A549 (cell line): ENCODE measurements around the gene HK1. TPM values are rescaled to one million over a fixed set of nuclear protein-coding genes. Genes with fewer than 3 reads are reported as not detected.

ENCODE experiments used
- ATAC-seq, 2 experiments: fragments of 200-7000 bp in 1 of 2; fragments of >200 bp in 1 of 2; cut with Nextera tagmentation in 1 of 2; cut with Tn5 transposase in 1 of 2; 3 replicates each; pipeline versions ENCODE4 v1.8.0 to v1.9.1; 2018 to 2020; ENCODE audit warnings: mild to moderate bottlenecking in 1 of 2, moderate library complexity in 1 of 2
- CTCF ChIA-PET: fragments of 300-600 bp; sonication (Branson Sonifier 250); formaldehyde crosslinking; extraction: SDS; loops from one replicate; lab custom pipeline; 2021; ENCODE audit warnings: antibody characterized with exemption, inconsistent platforms; lab: Yijun Ruan, JAX
- POLR2A ChIA-PET: fragments of 350-600 bp; formaldehyde crosslinking; extraction: SDS; loops from one replicate; lab custom pipeline; 2021; ENCODE audit warnings: antibody characterized with exemption, inconsistent platforms; lab: Yijun Ruan, JAX
- DNase-seq, 2 experiments: peaks; one replicate each; pipeline versions ENCODE4 v3.0.0 to v3.0.0-alpha.2; 2011 to 2016; ENCODE audit warnings: low read depth in 1 of 2, low spot score in 1 of 2
- FAIRE-seq: peaks from 2 replicates; lab custom pipeline; 2011; peaks lifted over from hg19 to GRCh38; lab: Jason Lieb, UNC
- H3K27ac ChIP-seq, 2 experiments: fragments of >200 bp; sonication (Bioruptor Twin); formaldehyde crosslinking; 3 replicates each; pipeline ENCODE4 v1.5.1; 2016 to 2017
- H3K4me1 ChIP-seq: fragments of >200 bp; sonication (Bioruptor Twin); formaldehyde crosslinking; 3 replicates; pipeline ENCODE4 v1.6.1; 2016
- H3K4me2 ChIP-seq: fragments of >200 bp; sonication (Bioruptor Twin); formaldehyde crosslinking; 3 replicates; pipeline ENCODE4 v1.6.1; 2016
- H3K4me3 ChIP-seq: fragments of >200 bp; sonication (Bioruptor Twin); formaldehyde crosslinking; 3 replicates; pipeline ENCODE4 v1.5.1; 2016
- H3K9me3 ChIP-seq: fragments of >200 bp; sonication (Bioruptor Twin); formaldehyde crosslinking; 3 replicates; pipeline ENCODE4 v1.6.1; 2016
- CBX2 ChIP-seq: fragments of 200-600 bp; sonication (generic); IDR thresholded peaks from 2 replicates; pipeline ENCODE4 v1.6.1; 2016; ENCODE audit warnings: low read depth, mild to moderate bottlenecking, borderline replicate concordance
- CEBPB ChIP-seq, 2 experiments: fragments of >200 bp in 1 of 2; sonication (Bioruptor Twin) in 1 of 2; formaldehyde crosslinking in 1 of 2; IDR thresholded peaks; 2 replicates each; pipeline ENCODE4 v1.6.1; 2012 to 2016
- CHD4 ChIP-seq: fragments of 200-600 bp; sonication (generic); IDR thresholded peaks from 2 replicates; pipeline ENCODE4 v1.6.1; 2016; ENCODE audit warnings: antibody characterized with exemption, mild to moderate bottlenecking, borderline replicate concordance
- EHMT2 ChIP-seq: fragments of 200-600 bp; sonication (generic); IDR thresholded peaks from 2 replicates; pipeline ENCODE4 v1.6.1; 2016; ENCODE audit warnings: antibody characterized with exemption, low read depth, mild to moderate bottlenecking, moderate library complexity
- EP300 ChIP-seq, 2 experiments: fragments of >200 bp; sonication (Bioruptor Twin); formaldehyde crosslinking; IDR thresholded peaks; 2 replicates in 1 of 2; 3 replicates in 1 of 2; pipeline ENCODE4 v1.6.1; 2016 to 2017
- FOSB ChIP-seq: fragments of 250-450 bp; sonication (Bioruptor Pico); IDR thresholded peaks from 2 replicates; pipeline ENCODE4 v1.5.0; 2020; ENCODE audit warnings: mild to moderate bottlenecking, moderate library complexity
- GATA3 ChIP-seq: IDR thresholded peaks from 2 replicates; pipeline ENCODE4 v1.6.1; 2012; ENCODE audit warnings: borderline replicate concordance
- HOXA7 ChIP-seq: fragments of 250-450 bp; sonication (Bioruptor Pico); IDR thresholded peaks from 2 replicates; pipeline ENCODE4 v1.5.0; 2020; ENCODE audit warnings: mild to moderate bottlenecking, moderate library complexity
- HOXB13 ChIP-seq: fragments of 250-450 bp; sonication (Bioruptor Pico); IDR thresholded peaks from 2 replicates; pipeline ENCODE4 v1.5.0; 2020; ENCODE audit warnings: low read depth, mild to moderate bottlenecking, moderate library complexity
- HOXB5 ChIP-seq: fragments of 250-450 bp; sonication (Bioruptor Pico); IDR thresholded peaks from 2 replicates; pipeline ENCODE4 v1.5.0; 2020; ENCODE audit warnings: mild to moderate bottlenecking, moderate library complexity
- KDM1A ChIP-seq: fragments of 200-600 bp; sonication (generic); IDR thresholded peaks from 2 replicates; pipeline ENCODE4 v1.6.1; 2016; ENCODE audit warnings: low read depth, mild to moderate bottlenecking
- MAFK ChIP-seq: fragments of 450-650 bp; IDR thresholded peaks from 2 replicates; pipeline ENCODE4 v1.6.1; 2014; ENCODE audit not compliant: partially characterized antibody
- MAZ ChIP-seq: fragments of 150-350 bp; IDR thresholded peaks from 2 replicates; pipeline ENCODE4 v1.6.1; 2014; ENCODE audit warnings: antibody characterized with exemption, low read depth, low read length, borderline replicate concordance
- MYC ChIP-seq: IDR thresholded peaks from 2 replicates; pipeline ENCODE4 v1.6.1; 2012; ENCODE audit warnings: mild to moderate bottlenecking, inconsistent platforms, low read length, improper control_type of control experiment, borderline replicate concordance
- NPAS2 ChIP-seq: fragments of 250-450 bp; sonication (Bioruptor Pico); IDR thresholded peaks from 2 replicates; pipeline ENCODE4 v1.8.0; 2022; ENCODE audit warnings: mild to moderate bottlenecking, moderate library complexity, borderline replicate concordance
- NR3C1 ChIP-seq: fragments of >200 bp; sonication (Bioruptor Twin); formaldehyde crosslinking; IDR thresholded peaks from 3 replicates; pipeline ENCODE4 v1.6.1; 2017
- PHF8 ChIP-seq: fragments of 200-600 bp; sonication (generic); IDR thresholded peaks from 2 replicates; pipeline ENCODE4 v1.6.1; 2016; ENCODE audit warnings: low read depth, mild to moderate bottlenecking, antibody characterized with exemption, moderate library complexity, borderline replicate concordance
- POLR2AphosphoS2 ChIP-seq: conservative IDR thresholded peaks from 2 replicates; pipeline ENCODE4 v1.6.1; 2012; ENCODE audit warnings: low read length, improper control_type of control experiment, inconsistent platforms
- RAD21 ChIP-seq, 2 experiments: fragments of >200 bp in 1 of 2; sonication (Bioruptor Twin) in 1 of 2; formaldehyde crosslinking in 1 of 2; IDR thresholded peaks in 1 of 2; conservative IDR thresholded peaks in 1 of 2; 2 replicates in 1 of 2; 3 replicates in 1 of 2; pipeline ENCODE4 v1.6.1; 2012 to 2018; ENCODE audit warnings: inconsistent platforms in 1 of 2
- SMC3 ChIP-seq: fragments of >200 bp; sonication (Bioruptor Twin); formaldehyde crosslinking; IDR thresholded peaks from 3 replicates; pipeline ENCODE4 v1.6.1; 2018; ENCODE audit warnings: inconsistent platforms
- SREBF2 ChIP-seq: fragments of 450-650 bp; IDR thresholded peaks from 2 replicates; pipeline ENCODE4 v1.6.1; 2014; ENCODE audit warnings: mild to moderate bottlenecking, moderate library complexity
- ZC3H11A ChIP-seq: fragments of 450-650 bp; IDR thresholded peaks from 2 replicates; pipeline ENCODE4 v1.6.1; 2014; ENCODE audit warnings: antibody characterized with exemption, mild to moderate bottlenecking
- ZFP36 ChIP-seq: fragments of 450-650 bp; IDR thresholded peaks from 2 replicates; pipeline ENCODE4 v1.6.1; 2014; ENCODE audit warnings: borderline replicate concordance; ENCODE audit not compliant: partially characterized antibody
- ZNF302 ChIP-seq: fragments of 250-450 bp; sonication (Bioruptor Pico); IDR thresholded peaks from 2 replicates; pipeline ENCODE4 v1.9.0; 2021; ENCODE audit warnings: inconsistent platforms, mild to moderate bottlenecking, moderate library complexity
- WGBS: methylation state at CpG from one replicate; pipeline ENCODE4 v1.1.6; 2017; ENCODE audit errors: missing lambda C conversion rate; 5-methylcytosine and 5-hydroxymethylcytosine counted together
- polyA plus RNA-seq, 4 experiments: library from polyadenylated mRNA; depleted of rRNA in 3 of 4; stranded (reverse); fragments of >200 nt; fragmentation: RNase III in 1 of 4; extraction: RNeasy Plus Mini Kit Qiagen cat#74134 plus additional on column Dnase treatment in 1 of 4; gene quantifications; 2 replicates in 3 of 4; 3 replicates in 1 of 4; pipeline ENCODE4 v1.2.3, GENCODE V29; 2011 to 2017
- TF ChIP-seq, protein P1 (sequence below): fragments of 450-650 bp; IDR thresholded peaks from 2 replicates; pipeline ENCODE4 v1.6.1; 2014; ENCODE audit warnings: antibody characterized with exemption
- TF ChIP-seq, protein P2 (sequence below): IDR thresholded peaks from 2 replicates; pipeline ENCODE4 v1.6.1; 2012
- TF ChIP-seq, protein P3 (sequence below): fragments of 200-600 bp; sonication (generic); IDR thresholded peaks from 2 replicates; pipeline ENCODE4 v1.6.1; 2016; ENCODE audit warnings: antibody characterized with exemption, mild to moderate bottlenecking, moderate library complexity
- TF ChIP-seq, protein P4 (sequence below): fragments of >200 bp; sonication (Bioruptor Twin); formaldehyde crosslinking; IDR thresholded peaks from 3 replicates; pipeline ENCODE4 v1.6.1; 2016
- TF ChIP-seq, protein P5 (sequence below): fragments of 250-450 bp; sonication (Bioruptor Pico); IDR thresholded peaks from 2 replicates; pipeline ENCODE4 v1.5.0; 2020; ENCODE audit warnings: low read depth, mild to moderate bottlenecking, moderate library complexity
- TF ChIP-seq, protein P6 (sequence below): fragments of >200 bp; sonication (Bioruptor Twin); formaldehyde crosslinking; IDR thresholded peaks from 2 replicates; pipeline ENCODE4 v1.6.1; 2016
- TF ChIP-seq, protein P7 (sequence below): fragments of 250-450 bp; sonication (Bioruptor Pico); IDR thresholded peaks from 2 replicates; pipeline ENCODE4 v1.5.0; 2021; ENCODE audit warnings: mild to moderate bottlenecking, moderate library complexity, borderline replicate concordance

HK1 gene
- polyA plus RNA-seq, 2 of the 4 experiments (the other 2 are of a cell fraction), result 17.3 to 58.9 TPM

DNA sequence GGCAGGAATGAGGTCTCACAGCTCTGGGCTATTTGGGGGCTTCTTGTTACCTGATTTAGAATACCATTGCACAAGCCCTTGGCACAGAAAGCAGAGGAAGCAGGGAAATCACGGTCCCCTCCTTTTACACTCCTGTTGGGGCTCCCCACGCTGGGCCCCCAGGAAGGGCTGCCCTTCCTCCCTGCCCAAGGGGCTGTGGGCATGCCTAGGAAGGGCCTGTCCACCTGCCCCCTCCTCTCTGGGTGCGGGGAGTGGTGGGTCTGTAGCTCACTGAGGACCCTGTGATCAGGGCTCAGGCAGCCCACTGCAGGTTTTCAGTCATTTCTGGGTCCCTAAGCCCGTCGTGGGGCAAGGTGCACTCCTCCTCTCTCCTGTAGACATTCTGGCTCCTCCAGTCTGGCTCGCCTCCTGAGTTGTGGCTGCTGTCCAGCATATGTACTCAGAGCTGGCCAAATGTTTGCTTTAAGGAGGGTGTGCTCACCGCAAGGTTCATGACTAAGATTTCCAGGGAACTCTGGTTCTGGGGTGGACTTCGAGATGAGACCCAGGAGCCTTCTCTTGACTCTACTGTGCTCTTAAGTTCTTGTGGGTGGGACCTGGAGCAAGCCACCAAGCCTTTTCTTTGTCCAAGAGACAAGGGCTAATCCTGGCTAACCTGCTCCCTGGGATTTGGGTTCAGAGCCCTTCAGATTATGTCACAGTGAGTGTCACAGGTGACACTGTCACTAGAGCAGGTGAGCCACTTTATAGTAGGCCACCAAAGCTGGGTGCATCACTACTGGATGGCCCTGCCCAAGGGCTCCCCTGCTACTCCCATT is 82.4 kb downstream of the HK1 start:
- peak overlapping the region; percentile 84 to 85 for H3K27ac ChIP-seq
- H3K9me3 ChIP-seq, result no peaks in the 10 kb centered on the region
- peaks cover 51% of the 10 kb centered on the region for H3K4me1 ChIP-seq
- peak; percentile 83 to 94 for DNase-seq
- H3K4me3 ChIP-seq, result no peak overlapping the region
- peak; percentile 96 to 97 for ATAC-seq
- H3K4me2 ChIP-seq, result peak overlapping the region; percentile 66
- no peak for FAIRE-seq
- ChIA-PET CTCF (interaction anchor here (1.3 to 1.9 kb wide), 2 partner anchors 12 to 34 kb away, joined by 3 to 5 read pairs; no protein-coding TSS in a partner anchor), POLR2A (no interaction called here)
- 3% methylated on average over 8 of the region's 8 CpGs for WGBS
- TF ChIP-seq ZC3H11A, result no peak
- TF ChIP-seq HOXB5, result no peak
- TF ChIP-seq EP300 (IDR thresholded peaks at IDR 0.05), result no peak; a peak in 1 of 5 replicates
- TF ChIP-seq GATA3, result peak; percentile 24; the same call in 1 of the 2 replicates
- TF ChIP-seq HOXB13 (CRISPR knock-in tag), result no peak
- no peak for TF ChIP-seq MAZ
- TF ChIP-seq CEBPB (IDR thresholded peaks at IDR 0.05), result no peak
- TF ChIP-seq POLR2AphosphoS2, result no peak
- TF ChIP-seq FOSB, result no peak
- TF ChIP-seq SREBF2, result no peak
- TF ChIP-seq PHF8, result no peak
- TF ChIP-seq, protein P1, sequence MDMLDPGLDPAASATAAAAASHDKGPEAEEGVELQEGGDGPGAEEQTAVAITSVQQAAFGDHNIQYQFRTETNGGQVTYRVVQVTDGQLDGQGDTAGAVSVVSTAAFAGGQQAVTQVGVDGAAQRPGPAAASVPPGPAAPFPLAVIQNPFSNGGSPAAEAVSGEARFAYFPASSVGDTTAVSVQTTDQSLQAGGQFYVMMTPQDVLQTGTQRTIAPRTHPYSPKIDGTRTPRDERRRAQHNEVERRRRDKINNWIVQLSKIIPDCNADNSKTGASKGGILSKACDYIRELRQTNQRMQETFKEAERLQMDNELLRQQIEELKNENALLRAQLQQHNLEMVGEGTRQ, result no peak
- TF ChIP-seq, protein P2, sequence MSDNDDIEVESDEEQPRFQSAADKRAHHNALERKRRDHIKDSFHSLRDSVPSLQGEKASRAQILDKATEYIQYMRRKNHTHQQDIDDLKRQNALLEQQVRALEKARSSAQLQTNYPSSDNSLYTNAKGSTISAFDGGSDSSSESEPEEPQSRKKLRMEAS, result peak; percentile 65
- TF ChIP-seq KDM1A, result no peak
- no peak for TF ChIP-seq MYC
- no peak for TF ChIP-seq MAFK
- no peak for TF ChIP-seq NR3C1
- no peak for TF ChIP-seq ZNF302 (CRISPR knock-in tag)
- TF ChIP-seq, protein P3, sequence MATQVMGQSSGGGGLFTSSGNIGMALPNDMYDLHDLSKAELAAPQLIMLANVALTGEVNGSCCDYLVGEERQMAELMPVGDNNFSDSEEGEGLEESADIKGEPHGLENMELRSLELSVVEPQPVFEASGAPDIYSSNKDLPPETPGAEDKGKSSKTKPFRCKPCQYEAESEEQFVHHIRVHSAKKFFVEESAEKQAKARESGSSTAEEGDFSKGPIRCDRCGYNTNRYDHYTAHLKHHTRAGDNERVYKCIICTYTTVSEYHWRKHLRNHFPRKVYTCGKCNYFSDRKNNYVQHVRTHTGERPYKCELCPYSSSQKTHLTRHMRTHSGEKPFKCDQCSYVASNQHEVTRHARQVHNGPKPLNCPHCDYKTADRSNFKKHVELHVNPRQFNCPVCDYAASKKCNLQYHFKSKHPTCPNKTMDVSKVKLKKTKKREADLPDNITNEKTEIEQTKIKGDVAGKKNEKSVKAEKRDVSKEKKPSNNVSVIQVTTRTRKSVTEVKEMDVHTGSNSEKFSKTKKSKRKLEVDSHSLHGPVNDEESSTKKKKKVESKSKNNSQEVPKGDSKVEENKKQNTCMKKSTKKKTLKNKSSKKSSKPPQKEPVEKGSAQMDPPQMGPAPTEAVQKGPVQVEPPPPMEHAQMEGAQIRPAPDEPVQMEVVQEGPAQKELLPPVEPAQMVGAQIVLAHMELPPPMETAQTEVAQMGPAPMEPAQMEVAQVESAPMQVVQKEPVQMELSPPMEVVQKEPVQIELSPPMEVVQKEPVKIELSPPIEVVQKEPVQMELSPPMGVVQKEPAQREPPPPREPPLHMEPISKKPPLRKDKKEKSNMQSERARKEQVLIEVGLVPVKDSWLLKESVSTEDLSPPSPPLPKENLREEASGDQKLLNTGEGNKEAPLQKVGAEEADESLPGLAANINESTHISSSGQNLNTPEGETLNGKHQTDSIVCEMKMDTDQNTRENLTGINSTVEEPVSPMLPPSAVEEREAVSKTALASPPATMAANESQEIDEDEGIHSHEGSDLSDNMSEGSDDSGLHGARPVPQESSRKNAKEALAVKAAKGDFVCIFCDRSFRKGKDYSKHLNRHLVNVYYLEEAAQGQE, result peak; percentile 79
- no peak for TF ChIP-seq EHMT2
- TF ChIP-seq HOXA7 (CRISPR knock-in tag), result no peak
- TF ChIP-seq CBX2, result no peak
- TF ChIP-seq, protein P4, sequence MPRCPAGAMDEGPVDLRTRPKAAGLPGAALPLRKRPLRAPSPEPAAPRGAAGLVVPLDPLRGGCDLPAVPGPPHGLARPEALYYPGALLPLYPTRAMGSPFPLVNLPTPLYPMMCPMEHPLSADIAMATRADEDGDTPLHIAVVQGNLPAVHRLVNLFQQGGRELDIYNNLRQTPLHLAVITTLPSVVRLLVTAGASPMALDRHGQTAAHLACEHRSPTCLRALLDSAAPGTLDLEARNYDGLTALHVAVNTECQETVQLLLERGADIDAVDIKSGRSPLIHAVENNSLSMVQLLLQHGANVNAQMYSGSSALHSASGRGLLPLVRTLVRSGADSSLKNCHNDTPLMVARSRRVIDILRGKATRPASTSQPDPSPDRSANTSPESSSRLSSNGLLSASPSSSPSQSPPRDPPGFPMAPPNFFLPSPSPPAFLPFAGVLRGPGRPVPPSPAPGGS, result no peak
- TF ChIP-seq SMC3, result 0 out of 3 replicates have a peak, but pooled peaks have one; percentile 5
- TF ChIP-seq RAD21 (conservative IDR thresholded peaks at IDR 0.05 in 1 of 2, IDR thresholded peaks at IDR 0.05 in 1 of 2), result no peak; a peak in 1 of 5 replicates
- TF ChIP-seq, protein P5, sequence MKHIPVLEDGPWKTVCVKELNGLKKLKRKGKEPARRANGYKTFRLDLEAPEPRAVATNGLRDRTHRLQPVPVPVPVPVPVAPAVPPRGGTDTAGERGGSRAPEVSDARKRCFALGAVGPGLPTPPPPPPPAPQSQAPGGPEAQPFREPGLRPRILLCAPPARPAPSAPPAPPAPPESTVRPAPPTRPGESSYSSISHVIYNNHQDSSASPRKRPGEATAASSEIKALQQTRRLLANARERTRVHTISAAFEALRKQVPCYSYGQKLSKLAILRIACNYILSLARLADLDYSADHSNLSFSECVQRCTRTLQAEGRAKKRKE (CRISPR knock-in tag), result no peak
- TF ChIP-seq NPAS2 (CRISPR knock-in tag), result no peak
- TF ChIP-seq, protein P6, sequence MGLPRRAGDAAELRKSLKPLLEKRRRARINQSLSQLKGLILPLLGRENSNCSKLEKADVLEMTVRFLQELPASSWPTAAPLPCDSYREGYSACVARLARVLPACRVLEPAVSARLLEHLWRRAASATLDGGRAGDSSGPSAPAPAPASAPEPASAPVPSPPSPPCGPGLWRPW, result no peak
- no peak for TF ChIP-seq CHD4
- no peak for TF ChIP-seq ZFP36
- TF ChIP-seq, protein P7, sequence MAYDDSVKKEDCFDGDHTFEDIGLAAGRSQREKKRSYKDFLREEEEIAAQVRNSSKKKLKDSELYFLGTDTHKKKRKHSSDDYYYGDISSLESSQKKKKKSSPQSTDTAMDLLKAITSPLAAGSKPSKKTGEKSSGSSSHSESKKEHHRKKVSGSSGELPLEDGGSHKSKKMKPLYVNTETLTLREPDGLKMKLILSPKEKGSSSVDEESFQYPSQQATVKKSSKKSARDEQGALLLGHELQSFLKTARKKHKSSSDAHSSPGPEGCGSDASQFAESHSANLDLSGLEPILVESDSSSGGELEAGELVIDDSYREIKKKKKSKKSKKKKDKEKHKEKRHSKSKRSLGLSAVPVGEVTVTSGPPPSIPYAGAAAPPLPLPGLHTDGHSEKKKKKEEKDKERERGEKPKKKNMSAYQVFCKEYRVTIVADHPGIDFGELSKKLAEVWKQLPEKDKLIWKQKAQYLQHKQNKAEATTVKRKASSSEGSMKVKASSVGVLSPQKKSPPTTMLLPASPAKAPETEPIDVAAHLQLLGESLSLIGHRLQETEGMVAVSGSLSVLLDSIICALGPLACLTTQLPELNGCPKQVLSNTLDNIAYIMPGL (CRISPR knock-in tag), result no peak
